GM06990 (cell line): ENCODE measurements around the gene SLC29A1.

Source experiments
- DNase-seq: peaks from one replicate; pipeline ENCODE4 v3.0.0-alpha.2; 2011; ENCODE audit not compliant: insufficient read length; ENCODE audit errors: extremely low read depth
- H3K27me3 ChIP-seq: replicated peaks from 2 replicates; pipeline ENCODE4 v1.6.0; 2011; ENCODE audit warnings: low read length; ENCODE audit not compliant: control insufficient read depth, insufficient read depth
- H3K36me3 ChIP-seq: 2 replicates; pipeline ENCODE4 v1.5.1; 2011; ENCODE audit warnings: low read length; ENCODE audit not compliant: control insufficient read depth, insufficient read depth
- H3K4me3 ChIP-seq: replicated peaks from 2 replicates; pipeline ENCODE4 v1.5.1; 2011; ENCODE audit warnings: low read depth, mild to moderate bottlenecking, control low read depth, low read length
- TF ChIP-seq, protein P1 (sequence below): IDR thresholded peaks from 2 replicates; pipeline ENCODE4 v1.5.1; 2011; ENCODE audit warnings: low read length, control low read depth, mild to moderate bottlenecking, inconsistent platforms; ENCODE audit not compliant: insufficient read depth, poor library complexity, severe bottlenecking

Gene SLC29A1

GRCh38 chr6:44223319-44224028 lies at the start of gene SLC29A1:
Gene SLC29A1 (plus strand): TSS chr6:44223595. CDS start chr6:44227314, 3,719 bp downstream.
- 0 out of 2 replicates have a peak, but pooled peaks cover 2% of the 10 kb centered on the region for H3K36me3 ChIP-seq
- H3K27me3 ChIP-seq = no peaks in the 10 kb centered on the region
- DNase-seq = peak; percentile 84
- TF ChIP-seq, protein P1, sequence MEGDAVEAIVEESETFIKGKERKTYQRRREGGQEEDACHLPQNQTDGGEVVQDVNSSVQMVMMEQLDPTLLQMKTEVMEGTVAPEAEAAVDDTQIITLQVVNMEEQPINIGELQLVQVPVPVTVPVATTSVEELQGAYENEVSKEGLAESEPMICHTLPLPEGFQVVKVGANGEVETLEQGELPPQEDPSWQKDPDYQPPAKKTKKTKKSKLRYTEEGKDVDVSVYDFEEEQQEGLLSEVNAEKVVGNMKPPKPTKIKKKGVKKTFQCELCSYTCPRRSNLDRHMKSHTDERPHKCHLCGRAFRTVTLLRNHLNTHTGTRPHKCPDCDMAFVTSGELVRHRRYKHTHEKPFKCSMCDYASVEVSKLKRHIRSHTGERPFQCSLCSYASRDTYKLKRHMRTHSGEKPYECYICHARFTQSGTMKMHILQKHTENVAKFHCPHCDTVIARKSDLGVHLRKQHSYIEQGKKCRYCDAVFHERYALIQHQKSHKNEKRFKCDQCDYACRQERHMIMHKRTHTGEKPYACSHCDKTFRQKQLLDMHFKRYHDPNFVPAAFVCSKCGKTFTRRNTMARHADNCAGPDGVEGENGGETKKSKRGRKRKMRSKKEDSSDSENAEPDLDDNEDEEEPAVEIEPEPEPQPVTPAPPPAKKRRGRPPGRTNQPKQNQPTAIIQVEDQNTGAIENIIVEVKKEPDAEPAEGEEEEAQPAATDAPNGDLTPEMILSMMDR = no peak
- peak within 1 kb of the TSS; percentile 73 for H3K4me3 ChIP-seq

GRCh38 chr6:44176130-44176761 lies 47.1 kb upstream of the SLC29A1 start:
- DNase-seq = no peak
- Histone ChIP-seq H3K4me3 (peak overlapping the region; percentile 50), H3K27me3 (no peaks in the 10 kb centered on the region), H3K36me3 (no peaks in the 10 kb centered on the region)
- TF ChIP-seq, protein P1 = no peak

GRCh38 chr6:44176762-44177509 lies 46.5 kb upstream of the SLC29A1 start:
- H3K36me3 ChIP-seq = no peaks in the 10 kb centered on the region
- H3K27me3 ChIP-seq = no peaks in the 10 kb centered on the region
- DNase-seq = peak; percentile 70
- peak overlapping the region; percentile 50 for H3K4me3 ChIP-seq
- TF ChIP-seq, protein P1 = no peak

GRCh38 chr6:44177691-44178423 lies 45.5 kb upstream of the SLC29A1 start:
- TF ChIP-seq, protein P1 = no peak
- Histone ChIP-seq H3K27me3 (no peaks in the 10 kb centered on the region), H3K36me3 (no peaks in the 10 kb centered on the region), H3K4me3 (no peak overlapping the region)
- no peak for DNase-seq

DNA sequence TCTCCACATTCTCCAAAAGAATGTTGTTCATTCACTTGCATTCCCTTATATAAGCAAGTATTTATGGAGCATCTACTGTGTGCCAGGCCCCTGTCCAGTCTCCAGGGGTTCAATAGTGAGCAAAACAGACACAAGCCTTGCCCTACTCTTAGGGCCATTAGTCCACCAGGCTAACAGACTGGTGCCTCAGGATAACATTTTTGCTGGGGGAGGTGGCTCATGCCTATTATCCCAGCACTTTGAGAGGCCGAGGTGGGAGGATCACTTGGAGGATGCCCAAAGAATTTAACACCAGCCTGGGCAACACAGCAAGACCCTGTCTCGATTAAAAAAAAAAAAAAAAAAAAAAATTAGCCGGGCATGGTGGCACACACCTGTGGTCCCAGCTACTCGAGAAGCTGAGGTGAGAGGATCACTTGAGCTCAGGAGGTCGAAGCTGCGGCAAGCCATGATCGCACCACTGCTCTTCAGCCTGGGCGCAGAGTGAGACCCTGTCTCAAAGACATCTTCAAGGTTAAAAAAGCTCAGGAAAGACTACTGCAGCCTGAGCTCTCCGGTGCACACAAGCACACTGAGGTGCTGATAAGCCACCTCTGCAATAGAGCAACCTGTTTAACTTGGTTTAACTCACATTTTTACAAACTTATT lies 44.8 kb upstream of the SLC29A1 start:
- no peaks in the 10 kb centered on the region for H3K36me3 ChIP-seq
- DNase-seq = no peak
- H3K4me3 ChIP-seq = no peak overlapping the region
- TF ChIP-seq, protein P1 = no peak
- no peaks in the 10 kb centered on the region for H3K27me3 ChIP-seq
